Measurements from ENCODE around the gene DMD.

Gene DMD

GRCh38 chrX:33045245-33045644 is 166.1 kb downstream of the DMD start:
- no peak for DNase-seq (ENCODE audit: low read depth in 1 of 2, low spot score in 1 of 2)

GRCh38 chrX:33041141-33041540 is 170.2 kb downstream of the DMD start:
- DNase-seq (ENCODE audit: low read depth in 1 of 2, low spot score in 1 of 2) = no peak

GRCh38 chrX:33032700-33033099 is 178.6 kb downstream of the DMD start:
- DNase-seq (ENCODE audit: low read depth in 1 of 2, low spot score in 1 of 2) = no peak

GRCh38 chrX:33014949-33015348 is 196.4 kb downstream of the DMD start:
- DNase-seq (ENCODE audit: low read depth in 1 of 2, low spot score in 1 of 2) = no peak

GRCh38 chrX:33014086-33014485 is 197.3 kb downstream of the DMD start:
- no peak for DNase-seq (ENCODE audit: low read depth in 1 of 2, low spot score in 1 of 2)

- no peak for DNase-seq (ENCODE audit: low read depth in 1 of 2, low spot score in 1 of 2)
Observed at GRCh38 chrX:33001107-33001506, 210.2 kb downstream of the DMD start.

GRCh38 chrX:32998776-32999175 is 212.6 kb downstream of the DMD start:
- DNase-seq (ENCODE audit: low read depth in 1 of 2, low spot score in 1 of 2) = no peak

- DNase-seq (ENCODE audit: low read depth in 1 of 2, low spot score in 1 of 2) = no peak
Observed at GRCh38 chrX:32995427-32995826, 215.9 kb downstream of the DMD start.

GRCh38 chrX:32987142-32987541 is 224.2 kb downstream of the DMD start:
- no peak for DNase-seq (ENCODE audit: low read depth in 1 of 2, low spot score in 1 of 2)

GRCh38 chrX:32985544-32985943 is 225.8 kb downstream of the DMD start:
- no peak for DNase-seq (ENCODE audit: low read depth in 1 of 2, low spot score in 1 of 2)

- DNase-seq (ENCODE audit: low read depth in 1 of 2, low spot score in 1 of 2) = no peak
Observed at GRCh38 chrX:32966821-32967355, 244.5 kb downstream of the DMD start.

GRCh38 chrX:32954125-32954524 is 257.2 kb downstream of the DMD start:
- no peak for DNase-seq (ENCODE audit: low read depth in 1 of 2, low spot score in 1 of 2)

- no peak for DNase-seq (ENCODE audit: low read depth in 1 of 2, low spot score in 1 of 2)
Observed at GRCh38 chrX:32948130-32948529, 263.2 kb downstream of the DMD start.

- DNase-seq (ENCODE audit: low read depth in 1 of 2, low spot score in 1 of 2) = no peak
Observed at GRCh38 chrX:32937043-32937442, 274.3 kb downstream of the DMD start.

GRCh38 chrX:32933548-32933947 is 277.8 kb downstream of the DMD start:
- DNase-seq (ENCODE audit: low read depth in 1 of 2, low spot score in 1 of 2) = no peak

- DNase-seq (ENCODE audit: low read depth in 1 of 2, low spot score in 1 of 2) = no peak
Observed at GRCh38 chrX:32929040-32929439, 282.3 kb downstream of the DMD start.

GRCh38 chrX:32896088-32896487 is 315.3 kb downstream of the DMD start:
- no peak for DNase-seq (ENCODE audit: low read depth in 1 of 2, low spot score in 1 of 2)

GRCh38 chrX:32894679-32895078 is 316.7 kb downstream of the DMD start:
- DNase-seq (ENCODE audit: low read depth in 1 of 2, low spot score in 1 of 2) = no peak

- no peak for DNase-seq (ENCODE audit: low read depth in 1 of 2, low spot score in 1 of 2)
Observed at GRCh38 chrX:32893751-32894150, 317.6 kb downstream of the DMD start.

- no peak for DNase-seq (ENCODE audit: low read depth in 1 of 2, low spot score in 1 of 2)
Observed at GRCh38 chrX:32877592-32877991, 333.8 kb downstream of the DMD start.

- no peak for DNase-seq (ENCODE audit: low read depth in 1 of 2, low spot score in 1 of 2)
Observed at GRCh38 chrX:32874839-32875238, 336.5 kb downstream of the DMD start.

- DNase-seq (ENCODE audit: low read depth in 1 of 2, low spot score in 1 of 2) = no peak
Observed at GRCh38 chrX:32873786-32874185, 337.6 kb downstream of the DMD start.

- DNase-seq (ENCODE audit: low read depth in 1 of 2, low spot score in 1 of 2) = no peak
Observed at GRCh38 chrX:32871636-32872035, 339.7 kb downstream of the DMD start.

- DNase-seq (ENCODE audit: low read depth in 1 of 2, low spot score in 1 of 2) = no peak
Observed at GRCh38 chrX:32868524-32868895, 342.8 kb downstream of the DMD start.
